K562 (cell line): Measurements from ENCODE around the gene DCPS. TPM values are rescaled to one million over a fixed set of nuclear protein-coding genes. Genes with fewer than 3 reads are reported as not detected.
A peak's percentile ranks its signal among the peaks of the same experiment; 100 is the strongest.

Source experiments
- CBX5 ChIP-seq: IDR thresholded peaks from 2 replicates; pipeline ENCODE4 v1.6.1; 2014; ENCODE audit warnings: low read depth, borderline replicate concordance
- E2F1 ChIP-seq: sonication (generic); formaldehyde crosslinking; IDR thresholded peaks from 2 replicates; pipeline ENCODE4 v1.8.1; 2023; ENCODE audit warnings: mild to moderate bottlenecking, missing genetic modification reagents, moderate library complexity
- E2F6 ChIP-seq, 2 experiments: IDR thresholded peaks; 2 replicates each; pipeline ENCODE4 v1.6.1; 2011; ENCODE audit warnings: borderline replicate concordance in 1 of 2, control low read depth in 1 of 2, low read depth in 1 of 2, low read length in 1 of 2, mild to moderate bottlenecking in 1 of 2, mixed read lengths in 1 of 2, moderate library complexity in 1 of 2; ENCODE audit not compliant: insufficient read depth in 1 of 2, insufficient read length in 1 of 2, poor library complexity in 1 of 2, severe bottlenecking in 1 of 2; ENCODE audit errors: extremely low read depth in 1 of 2
- ELF4 ChIP-seq: fragments of 450-650 bp; formaldehyde crosslinking; IDR thresholded peaks from 2 replicates; pipeline ENCODE4 v1.4.0; 2022; ENCODE audit warnings: missing genetic modification characterization
- FOXJ2 ChIP-seq: fragments of 200-800 bp; sonication (Bioruptor generic); IDR thresholded peaks from 2 replicates; pipeline ENCODE4 v1.6.1; 2016; ENCODE audit warnings: missing genetic modification characterization, missing compliant biosample characterization
- KAT2B ChIP-seq: IDR thresholded peaks from one replicate; pipeline ENCODE4 v1.6.1; 2012; ENCODE audit warnings: low read depth, mild to moderate bottlenecking, control low read depth, inconsistent platforms, low read length, moderate library complexity
- MCM2 ChIP-seq: fragments of 450-650 bp; IDR thresholded peaks from 2 replicates; pipeline ENCODE4 v1.6.1; 2017; ENCODE audit warnings: low read depth, mild to moderate bottlenecking
- MCM3 ChIP-seq: fragments of 450-650 bp; IDR thresholded peaks from 2 replicates; pipeline ENCODE4 v1.6.1; 2016
- NBN ChIP-seq: fragments of 450-650 bp; IDR thresholded peaks from 2 replicates; pipeline ENCODE4 v1.6.1; 2016; ENCODE audit warnings: low read depth, mild to moderate bottlenecking
- NFE2L1 ChIP-seq: fragments of 450-650 bp; IDR thresholded peaks from 2 replicates; pipeline ENCODE4 v1.6.1; 2016; ENCODE audit warnings: missing genetic modification characterization, low read depth, mild to moderate bottlenecking, missing compliant biosample characterization, moderate library complexity, borderline replicate concordance
- NR3C1 ChIP-seq: sonication (generic); formaldehyde crosslinking; IDR thresholded peaks from 2 replicates; pipeline ENCODE4 v1.8.1; 2022; ENCODE audit warnings: missing genetic modification reagents
- NR4A1 ChIP-seq, 2 experiments: fragments of 250-450 bp in 1 of 2; fragments of 450-650 bp in 1 of 2; sonication (Bioruptor Pico) in 1 of 2; IDR thresholded peaks; 2 replicates each; pipeline versions ENCODE4 v1.4.0 to v1.6.1; 2016 to 2020; ENCODE audit warnings: mild to moderate bottlenecking in 2 of 2, missing compliant biosample characterization in 1 of 2, missing genetic modification characterization in 1 of 2, moderate library complexity in 1 of 2
- PCBP2 ChIP-seq: fragments of 200-400 bp; formaldehyde crosslinking; IDR thresholded peaks from 2 replicates; pipeline ENCODE4 v1.6.1; 2018; ENCODE audit warnings: low read length, low read depth, mild to moderate bottlenecking, moderate library complexity; ENCODE audit not compliant: poor library complexity, severe bottlenecking
- RBM14 ChIP-seq: fragments of 200-400 bp; formaldehyde crosslinking; IDR thresholded peaks from 2 replicates; pipeline ENCODE4 v1.6.1; 2018; ENCODE audit warnings: low read depth, mild to moderate bottlenecking, low read length, moderate library complexity, borderline replicate concordance; ENCODE audit not compliant: insufficient read depth
- SMAD1 ChIP-seq: fragments of 150-350 bp; IDR thresholded peaks from 2 replicates; pipeline ENCODE4 v1.6.1; 2014; ENCODE audit warnings: low read length, low read depth; ENCODE audit not compliant: partially characterized antibody
- TFE3 ChIP-seq: fragments of 450-650 bp; formaldehyde crosslinking; IDR thresholded peaks from 2 replicates; pipeline ENCODE4 v1.4.0; 2020; ENCODE audit warnings: mild to moderate bottlenecking, mixed read lengths
- VEZF1 ChIP-seq: fragments of 200-800 bp; sonication (Bioruptor generic); IDR thresholded peaks from 2 replicates; pipeline ENCODE4 v1.6.1; 2017; ENCODE audit warnings: missing genetic modification characterization, missing compliant biosample characterization
- ZBED1 ChIP-seq: IDR thresholded peaks from 2 replicates; pipeline ENCODE4 v1.6.1; 2014
- ZNF384 ChIP-seq: IDR thresholded peaks from 2 replicates; pipeline ENCODE4 v1.6.1; 2012; ENCODE audit warnings: low read depth, low read length, improper control_type of control experiment
- ZNF41 ChIP-seq: fragments of 250-450 bp; sonication (Bioruptor Pico); conservative IDR thresholded peaks from 2 replicates; pipeline ENCODE4 v1.4.0; 2020; ENCODE audit warnings: mild to moderate bottlenecking
- ZNF436 ChIP-seq: fragments of 250-450, 450-650 bp; sonication (Bioruptor Pico); formaldehyde crosslinking; IDR thresholded peaks from 2 replicates; pipeline ENCODE4 v1.7.0; 2020; ENCODE audit warnings: mild to moderate bottlenecking
- polyA plus RNA-seq, 8 experiments: library from polyadenylated mRNA; depleted of rRNA in 4 of 8; stranded (reverse) in 5 of 8; unstranded in 3 of 8; fragments of >200 nt; fragmentation: Nextera tagmentation in 2 of 8; fragmentation: Illumina TruSeq in 1 of 8; extraction: Ambion mirVana in 2 of 8; extraction: Trizol in 1 of 8; gene quantifications; 2 replicates each; pipeline versions ENCODE4 v1.2.1 to v1.2.3, GENCODE V29; 2011 to 2014; ENCODE audit warnings: inconsistent platforms in 1 of 8, missing spikeins in 1 of 8
- total RNA-seq, 7 experiments: library from RNA; depleted of rRNA in 6 of 7; stranded (reverse); fragments of >200 nt in 6 of 7; fragmentation: Illumina TruSeq in 2 of 7; extraction: Trizol in 2 of 7; gene quantifications; 2 replicates each; pipeline versions ENCODE4 v1.2.1 to v1.2.3, GENCODE V29; 2011 to 2021; ENCODE audit warnings: low replicate concordance in 1 of 7

Gene DCPS
- total and polyA plus RNA-seq, 9 of the 15 experiments (the other 6 are each of a cell fraction or from before 2014, with no cell fraction given), result 8.7 to 38.1 (median 17.9) TPM

- no peak; the same call in 1 of the 2 replicates for TF ChIP-seq ZNF41 (CRISPR knock-in tag)
- peak; percentile 61 for TF ChIP-seq VEZF1 (CRISPR knock-in tag)
- no peak for TF ChIP-seq NR3C1 (CRISPR knock-in tag)
- TF ChIP-seq NBN, result no peak
- no peak for TF ChIP-seq MCM2
- TF ChIP-seq TFE3 (CRISPR knock-in tag), result no peak
- peak; percentile 76 for TF ChIP-seq E2F1 (CRISPR knock-in tag)
- no peak for TF ChIP-seq RBM14
- peak; percentile 92 for TF ChIP-seq ZNF384
- no peak for TF ChIP-seq FOXJ2 (tag)
- TF ChIP-seq SMAD1, result no peak
- no peak for TF ChIP-seq ELF4 (CRISPR knock-in tag)
- no peak for TF ChIP-seq NFE2L1
- TF ChIP-seq PCBP2, result no peak
- no peak for TF ChIP-seq CBX5
- TF ChIP-seq ZBED1, result no peak; the same call in 1 of the 2 replicates
- no peak for TF ChIP-seq NR4A1 (CRISPR knock-in tag; IDR thresholded peaks at IDR 0.05)
- TF ChIP-seq NR4A1 (tag; IDR thresholded peaks at IDR 0.05), result peak; percentile 76
- peak; percentile 81 for TF ChIP-seq E2F6 (IDR thresholded peaks at IDR 0.05; ENCODE audit: borderline replicate concordance in 1 of 2, extremely low read depth in 1 of 2, insufficient read depth in 1 of 2, insufficient read length in 1 of 2, low read depth in 1 of 2, low read length in 1 of 2, poor library complexity in 1 of 2, severe bottlenecking in 1 of 2)
- TF ChIP-seq MCM3, result no peak
- no peak for TF ChIP-seq ZNF436 (CRISPR knock-in tag)
- TF ChIP-seq KAT2B, result no peak
These were observed at the start of gene DCPS (continued) for GRCh38 chr11:126303623-126304456.
